Trophoblast cell (in vitro differentiated cells and primary cell): ENCODE measurements around the gene PCDHA9.

Experiments used
- DNase-seq, 2 donors: peaks; one replicate each; pipeline ENCODE4 v3.0.0-alpha.2; 2016
- H2AFZ ChIP-seq: 2 replicates; pipeline ENCODE4 v1.6.1; 2013; ENCODE audit warnings: low read length, moderate library complexity, mild to moderate bottlenecking; ENCODE audit not compliant: insufficient read depth, poor library complexity
- H2AK5ac ChIP-seq: 2 replicates; pipeline ENCODE4 v1.6.1; 2013; ENCODE audit warnings: mild to moderate bottlenecking, low read length
- H2BK120ac ChIP-seq: 2 replicates; pipeline ENCODE4 v1.6.1; 2013; ENCODE audit warnings: low read length, mild to moderate bottlenecking, moderate library complexity; ENCODE audit not compliant: insufficient read depth, poor library complexity
- H2BK12ac ChIP-seq: 2 replicates; pipeline ENCODE4 v1.6.1; 2013; ENCODE audit warnings: mild to moderate bottlenecking, low read length, moderate library complexity
- H2BK5ac ChIP-seq: 2 replicates; pipeline ENCODE4 v1.6.1; 2013; ENCODE audit warnings: low read length, low read depth, moderate library complexity, mild to moderate bottlenecking; ENCODE audit not compliant: poor library complexity
- H3K14ac ChIP-seq: 2 replicates; pipeline ENCODE4 v1.6.1; 2013; ENCODE audit warnings: mild to moderate bottlenecking, low read length
- H3K18ac ChIP-seq: 2 replicates; pipeline ENCODE4 v1.6.1; 2013; ENCODE audit warnings: mild to moderate bottlenecking, low read length
- H3K23ac ChIP-seq: 2 replicates; pipeline ENCODE4 v1.6.1; 2013; ENCODE audit warnings: low read length
- H3K27ac ChIP-seq: 2 replicates; pipeline ENCODE4 v1.5.1; 2013; ENCODE audit warnings: low read depth, mild to moderate bottlenecking, inconsistent platforms, low read length, moderate library complexity
- H3K27me3 ChIP-seq: 2 replicates; pipeline ENCODE4 v1.6.1; 2013; ENCODE audit warnings: inconsistent platforms, mild to moderate bottlenecking, low read length, moderate library complexity; ENCODE audit not compliant: insufficient read depth
- H3K36me3 ChIP-seq, 2 experiments: 1 replicate in 1 of 2; 2 replicates in 1 of 2; pipeline ENCODE4 v1.6.1; 2013; ENCODE audit warnings: low read length in 2 of 2, mild to moderate bottlenecking in 2 of 2, moderate library complexity in 1 of 2; ENCODE audit not compliant: insufficient read depth in 2 of 2, control insufficient read depth in 1 of 2
- H3K4ac ChIP-seq: 2 replicates; pipeline ENCODE4 v1.6.1; 2013; ENCODE audit warnings: low read depth, mild to moderate bottlenecking, low read length, moderate library complexity
- H3K4me1 ChIP-seq, 2 experiments: 1 replicate in 1 of 2; 2 replicates in 1 of 2; pipeline ENCODE4 v1.6.1; 2013; ENCODE audit warnings: low read length in 2 of 2, mild to moderate bottlenecking in 2 of 2, moderate library complexity in 1 of 2; ENCODE audit not compliant: insufficient read depth in 2 of 2, control insufficient read depth in 1 of 2
- H3K4me2 ChIP-seq: 2 replicates; pipeline ENCODE4 v1.6.1; 2013; ENCODE audit warnings: inconsistent platforms, mild to moderate bottlenecking, low read length, moderate library complexity
- H3K4me3 ChIP-seq: 2 replicates; pipeline ENCODE4 v1.5.1; 2013; ENCODE audit warnings: mild to moderate bottlenecking, low read depth, low read length, inconsistent platforms
- H3K79me1 ChIP-seq: one replicate; pipeline ENCODE4 v1.6.1; 2013; ENCODE audit warnings: low read length
- H3K79me2 ChIP-seq: 2 replicates; pipeline ENCODE4 v1.6.1; 2013; ENCODE audit warnings: low read length, mild to moderate bottlenecking; ENCODE audit not compliant: control insufficient read depth, insufficient read depth, poor library complexity
- H3K9ac ChIP-seq: 2 replicates; pipeline ENCODE4 v1.6.1; 2013; ENCODE audit warnings: mild to moderate bottlenecking, low read length
- H3K9me3 ChIP-seq: 2 replicates; pipeline ENCODE4 v1.6.1; 2013; ENCODE audit warnings: low read depth, mild to moderate bottlenecking, control low read depth, inconsistent platforms, low read length; ENCODE audit not compliant: insufficient read depth
- H4K12ac ChIP-seq: 2 replicates; pipeline ENCODE4 v1.6.1; 2013; ENCODE audit warnings: low read depth, mild to moderate bottlenecking, low read length, moderate library complexity
- H4K8ac ChIP-seq: 2 replicates; pipeline ENCODE4 v1.6.1; 2013; ENCODE audit warnings: low read depth, mild to moderate bottlenecking, low read length, moderate library complexity
- H4K91ac ChIP-seq: one replicate; pipeline ENCODE4 v1.6.1; 2013; ENCODE audit warnings: low read depth, mild to moderate bottlenecking, low read length, moderate library complexity
- WGBS: extraction: QIAGEN DNeasy Blood & Tissue Kit; methylation state at CpG from one replicate; pipeline ENCODE4 v1.1.7; 2013; ENCODE audit warnings: missing lambda C conversion rate; ENCODE audit not compliant: insufficient read length, insufficient coverage; ENCODE audit errors: extremely low coverage; 5-methylcytosine and 5-hydroxymethylcytosine counted together

Gene PCDHA9

DNA sequence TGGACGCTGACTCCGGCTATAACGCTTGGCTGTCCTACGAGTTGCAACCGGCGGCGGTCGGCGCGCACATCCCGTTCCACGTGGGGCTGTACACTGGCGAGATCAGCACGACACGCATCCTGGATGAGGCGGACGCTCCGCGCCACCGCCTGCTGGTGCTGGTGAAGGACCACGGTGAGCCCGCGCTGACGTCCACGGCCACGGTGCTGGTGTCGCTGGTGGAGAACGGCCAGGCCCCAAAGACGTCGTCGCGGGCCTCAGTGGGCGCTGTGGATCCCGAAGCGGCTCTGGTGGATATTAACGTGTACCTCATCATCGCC is 29.0 kb downstream of the PCDHA9 start:
- Histone ChIP-seq H3K4me2 (no peak overlapping the region), H3K79me2 (peaks cover 2% of the 10 kb centered on the region)

DNA sequence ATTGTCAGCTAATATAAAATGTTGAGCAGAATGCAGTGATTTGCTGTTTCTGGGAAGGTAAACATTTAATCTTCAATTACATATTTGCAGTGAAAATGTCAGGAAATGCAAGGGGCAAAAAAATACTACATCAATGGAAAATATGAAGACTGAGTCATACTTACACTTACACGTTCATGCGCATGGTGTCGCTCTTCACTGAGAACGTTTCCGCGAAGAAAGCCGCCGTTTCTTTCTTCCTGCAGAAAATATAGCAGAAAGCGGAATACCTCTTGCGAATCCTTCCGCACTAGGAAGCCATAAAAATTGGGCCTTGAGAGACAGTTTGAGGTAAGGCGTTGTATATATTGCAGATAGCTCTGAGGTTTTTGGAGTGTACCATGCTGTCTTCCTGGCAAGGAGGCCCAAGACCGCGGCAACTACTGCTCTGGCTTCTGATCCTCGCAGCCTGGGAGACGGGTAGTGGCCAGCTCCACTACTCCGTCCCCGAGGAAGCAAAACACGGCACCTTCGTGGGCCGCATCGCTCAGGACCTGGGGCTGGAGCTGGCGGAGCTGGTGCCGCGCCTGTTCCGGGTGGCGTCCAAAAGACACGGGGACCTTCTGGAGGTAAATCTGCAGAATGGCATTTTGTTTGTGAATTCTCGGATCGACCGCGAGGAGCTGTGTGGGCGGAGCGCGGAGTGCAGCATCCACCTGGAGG is 33.9 kb downstream of the PCDHA9 start, which contains the start of gene PCDHA13:
PCDHA13 (plus strand) TSS at position 236 of the 702 bp plus-strand sequence; CDS start at position 381, 145 bp downstream.
- Histone ChIP-seq H4K12ac (no peak within 1 kb of the TSS), H3K18ac (no peak within 1 kb of the TSS), H3K4me3 (no peak within 1 kb of the TSS), H3K36me3 (peaks cover 6 to 14% of the 10 kb centered on the region in 2 experiments), H3K27ac (no peak within 1 kb of the TSS), H2AFZ (no peak within 1 kb of the TSS), H2AK5ac (no peak within 1 kb of the TSS), H4K91ac (no peak within 1 kb of the TSS), H3K23ac (no peak within 1 kb of the TSS), H4K8ac (no peak within 1 kb of the TSS), H2BK120ac (no peak within 1 kb of the TSS), H3K4ac (no peak within 1 kb of the TSS), H3K79me2 (no peaks in the 10 kb centered on the region), H3K27me3 (no peaks in the 10 kb centered on the region), H2BK12ac (no peak within 1 kb of the TSS), H3K4me2 (no peak within 1 kb of the TSS), H3K14ac (no peak within 1 kb of the TSS), H3K79me1 (no peaks in the 10 kb centered on the region), H2BK5ac (no peak within 1 kb of the TSS), H3K9ac (no peak within 1 kb of the TSS), H3K4me1 (no peaks in the 10 kb centered on the region), H3K9me3 (peaks cover 2% of the 10 kb centered on the region)
- no CpG with 5 or more reads among the region's 35 CpGs for WGBS
- DNase-seq: no peak

More for the DNA sequence above, 29.0 kb downstream of the PCDHA9 start:
- WGBS: no CpG with 5 or more reads among the region's 37 CpGs
- Histone ChIP-seq H2BK5ac (no peak overlapping the region), H2BK120ac (no peak overlapping the region), H3K18ac (no peak overlapping the region), H3K23ac (no peak overlapping the region), H3K4ac (no peak overlapping the region), H4K12ac (no peak overlapping the region), H3K27ac (no peak overlapping the region), H3K9me3 (peaks cover 6% of the 10 kb centered on the region), H4K91ac (no peak overlapping the region), H3K9ac (no peak overlapping the region), H2AK5ac (no peak overlapping the region), H3K4me1 (no peaks in the 10 kb centered on the region), H3K36me3 (peaks cover 8 to 10% of the 10 kb centered on the region in 2 experiments), H3K14ac (no peak overlapping the region), H2BK12ac (no peak overlapping the region), H3K79me1 (no peaks in the 10 kb centered on the region), H2AFZ (no peak overlapping the region), H3K27me3 (no peaks in the 10 kb centered on the region), H3K4me3 (no peak overlapping the region), H4K8ac (no peak overlapping the region)
- DNase-seq: no peak

DNA sequence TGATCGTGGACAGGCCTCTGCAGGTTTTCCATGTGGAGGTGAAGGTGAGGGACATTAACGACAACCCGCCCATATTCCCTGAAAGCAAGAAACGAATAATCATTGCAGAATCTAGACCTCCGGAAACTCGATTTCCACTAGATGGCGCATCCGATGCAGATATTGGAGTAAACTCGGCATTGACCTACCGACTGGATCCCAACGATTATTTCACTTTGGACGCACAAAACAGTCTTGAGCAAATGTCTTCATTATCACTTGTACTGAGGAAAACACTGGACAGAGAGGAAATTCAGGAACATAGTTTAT is 34.4 kb downstream of the PCDHA9 start:
- Histone ChIP-seq H2AFZ (no peak overlapping the region), H3K27me3 (no peaks in the 10 kb centered on the region), H3K4me3 (no peak overlapping the region), H2BK5ac (no peak overlapping the region), H3K4ac (no peak overlapping the region), H4K8ac (no peak overlapping the region), H3K14ac (no peak overlapping the region), H2BK120ac (no peak overlapping the region), H4K91ac (no peak overlapping the region), H3K4me1 (no peaks in the 10 kb centered on the region), H3K4me2 (no peak overlapping the region), H3K18ac (no peak overlapping the region), H3K79me1 (no peaks in the 10 kb centered on the region), H3K9me3 (peaks cover 2% of the 10 kb centered on the region), H3K79me2 (no peaks in the 10 kb centered on the region), H2BK12ac (no peak overlapping the region), H3K27ac (no peak overlapping the region), H3K9ac (no peak overlapping the region), H4K12ac (no peak overlapping the region), H3K36me3 (peaks cover under 1 to 9% of the 10 kb centered on the region in 2 experiments), H2AK5ac (no peak overlapping the region), H3K23ac (no peak overlapping the region)
- no peak for DNase-seq
- no CpG with 5 or more reads among the region's 12 CpGs for WGBS

DNA sequence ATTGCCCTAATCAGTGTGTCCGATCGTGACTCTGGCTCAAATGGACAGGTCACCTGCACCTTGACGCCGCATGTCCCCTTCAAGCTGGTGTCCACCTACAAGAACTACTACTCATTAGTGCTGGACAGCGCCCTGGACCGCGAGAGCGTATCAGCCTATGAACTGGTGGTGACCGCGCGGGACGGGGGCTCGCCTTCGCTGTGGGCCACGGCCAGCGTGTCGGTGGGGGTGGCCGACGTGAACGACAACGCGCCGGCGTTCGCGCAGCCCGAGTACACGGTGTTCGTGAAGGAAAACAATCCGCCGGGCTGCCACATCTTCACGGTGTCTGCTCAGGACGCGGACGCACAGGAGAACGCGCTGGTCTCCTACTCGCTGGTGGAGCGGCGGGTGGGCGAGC is 35.2 kb downstream of the PCDHA9 start:
- Histone ChIP-seq H2AK5ac (no peak overlapping the region), H4K8ac (no peak overlapping the region)
- no CpG with 5 or more reads among the region's 41 CpGs for WGBS

More for the DNA sequence above, 35.2 kb downstream of the PCDHA9 start:
- DNase-seq: no peak
- H3K27me3 ChIP-seq: no peaks in the 10 kb centered on the region
- no peak overlapping the region for H2BK120ac ChIP-seq
- H4K12ac ChIP-seq: no peak overlapping the region
- H2AFZ ChIP-seq: no peak overlapping the region
- no peak overlapping the region for H3K4me2 ChIP-seq
- H3K9ac ChIP-seq: no peak overlapping the region
- H3K4ac ChIP-seq: no peak overlapping the region
- H4K91ac ChIP-seq: no peak overlapping the region
- no peaks in the 10 kb centered on the region for H3K4me1 ChIP-seq
- no peaks in the 10 kb centered on the region for H3K79me1 ChIP-seq
- no peak overlapping the region for H3K23ac ChIP-seq
- no peaks in the 10 kb centered on the region for H3K79me2 ChIP-seq
- H2BK5ac ChIP-seq: no peak overlapping the region
- H3K14ac ChIP-seq: no peak overlapping the region
- H3K4me3 ChIP-seq: no peak overlapping the region
- no peak overlapping the region for H3K18ac ChIP-seq
- H3K36me3 ChIP-seq: peaks cover 0 to 9% of the 10 kb centered on the region in 2 experiments
- peaks cover 2% of the 10 kb centered on the region for H3K9me3 ChIP-seq
- H3K27ac ChIP-seq: no peak overlapping the region
- H2BK12ac ChIP-seq: no peak overlapping the region
